Panc1 (cell line): ENCODE data around the gene OR52E6. TPM values are rescaled to one million over a fixed set of nuclear protein-coding genes. Genes with fewer than 3 reads are reported as not detected.

Experiments used
- ATAC-seq: fragments of 200-7000 bp; cut with Tn5 transposase; 2 replicates; pipeline ENCODE4 v1.9.1; 2020; ENCODE audit warnings: mild to moderate bottlenecking, moderate library complexity
- BruUV-seq: library from RNA; stranded (reverse); fragments of 400-500 nt; replicated peaks from 2 replicates; lab custom pipeline; 2021; lab: Mats Ljungman, UMichigan
- CTCF ChIA-PET: fragments of 300-600 bp; sonication (Branson Sonifier 250); formaldehyde crosslinking; loops from one replicate; lab custom pipeline; 2022; ENCODE audit warnings: antibody characterized with exemption; lab: Charles Lee
- POLR2A ChIA-PET: fragments of 300-600 bp; sonication (Branson Sonifier 250); formaldehyde crosslinking; loops from one replicate; lab custom pipeline; 2022; ENCODE audit warnings: antibody characterized with exemption; lab: Charles Lee
- DNase-seq: peaks from one replicate; pipeline ENCODE4 v3.0.0-alpha.2; 2010; ENCODE audit warnings: low read depth, low spot score
- H3K27ac ChIP-seq: 2 replicates; pipeline ENCODE4 v1.5.1; 2011; ENCODE audit warnings: mild to moderate bottlenecking, low read length, inconsistent platforms
- H3K27me3 ChIP-seq: fragments of 200-500 bp; sonication (Bioruptor generic); 2 replicates; pipeline ENCODE4 v1.6.0; 2014; ENCODE audit warnings: low read length, inconsistent platforms; ENCODE audit not compliant: control insufficient read depth, insufficient read depth
- H3K36me3 ChIP-seq: fragments of 200-500 bp; sonication (Bioruptor generic); 2 replicates; pipeline ENCODE4 v1.5.1; 2014; ENCODE audit warnings: inconsistent platforms, mild to moderate bottlenecking, low read length, moderate library complexity; ENCODE audit not compliant: control insufficient read depth, insufficient read depth
- H3K4me1 ChIP-seq: 2 replicates; pipeline ENCODE4 v1.5.1; 2011; ENCODE audit warnings: inconsistent platforms, mild to moderate bottlenecking, low read length, moderate library complexity; ENCODE audit not compliant: control insufficient read depth, insufficient read depth
- H3K4me3 ChIP-seq, 2 experiments: 2 replicates each; pipeline ENCODE4 v1.5.1; 2011 to 2012; ENCODE audit warnings: low read depth in 2 of 2, low read length in 2 of 2, mild to moderate bottlenecking in 2 of 2, inconsistent platforms in 1 of 2, moderate library complexity in 1 of 2
- H3K9me3 ChIP-seq: fragments of 200-500 bp; sonication (Bioruptor generic); 2 replicates; pipeline ENCODE4 v1.5.1; 2014; ENCODE audit warnings: low read depth, mild to moderate bottlenecking, inconsistent platforms, low read length, moderate library complexity; ENCODE audit not compliant: control insufficient read depth, insufficient read depth
- CTCF ChIP-seq: fragments of 450-650 bp; IDR thresholded peaks from 2 replicates; pipeline ENCODE4 v1.5.1; 2017; ENCODE audit warnings: mild to moderate bottlenecking
- POLR2AphosphoS5 ChIP-seq: IDR thresholded peaks from 2 replicates; pipeline ENCODE4 v1.6.1; 2012; ENCODE audit warnings: mild to moderate bottlenecking, low read depth, low read length, moderate library complexity
- REST ChIP-seq, 2 experiments: IDR thresholded peaks; 2 replicates each; pipeline ENCODE4 v1.6.1; 2011 to 2012; ENCODE audit warnings: low read depth in 2 of 2, control low read depth in 1 of 2, low read length in 1 of 2, mild to moderate bottlenecking in 1 of 2, moderate library complexity in 1 of 2; ENCODE audit not compliant: insufficient read depth in 1 of 2
- SIN3A ChIP-seq: IDR thresholded peaks from 2 replicates; pipeline ENCODE4 v1.6.1; 2012; ENCODE audit warnings: low read depth, mild to moderate bottlenecking, low read length, moderate library complexity, borderline replicate concordance; ENCODE audit not compliant: insufficient read depth
- TCF7L2 ChIP-seq: IDR thresholded peaks from 2 replicates; pipeline ENCODE4 v1.6.1; 2011; ENCODE audit warnings: mild to moderate bottlenecking, low read depth, low read length, inconsistent platforms
- in situ Hi-C: cut with HindIII; loops from 2 replicates; pipeline ENCODE4 v1.10.0; 2016; ENCODE audit warnings: low sequenced_read_pairs, low pct_unique_long_range_greater_than_20kb
- intact Hi-C: fragments of 100-400 bp; cut with micrococcal nuclease; formaldehyde crosslinking; loops from one replicate; pipeline ENCODE4 v1.10.0; 2022; ENCODE audit not compliant: unreplicated experiment
- total RNA-seq: library from RNA; stranded (reverse); gene quantifications from one replicate; pipeline ENCODE4 v1.2.1, GENCODE V29; 2021; ENCODE audit not compliant: unreplicated experiment

Gene OR52E6
- total RNA-seq, 1 experiment from 2014 or later = not detected

- intact Hi-C loops = no loop called here
- no peaks in the 10 kb centered on the region for H3K4me1 ChIP-seq
- TF ChIP-seq TCF7L2 (no peak), SIN3A (no peak), POLR2AphosphoS5 (no peak), CTCF (no peak), REST (IDR thresholded peaks at IDR 0.05; ENCODE audit: insufficient read depth in 1 of 2, low read depth in 2 of 2, low read length in 1 of 2) (no peak)
- in situ Hi-C loops = no loop called here
- peaks cover 2% of the 10 kb centered on the region; the same call in 1 of the 2 replicates for H3K27me3 ChIP-seq
- ATAC-seq (no peak), DNase-seq (no peak)
- no peaks in the 10 kb centered on the region for H3K9me3 ChIP-seq
- no peak overlapping the region for H3K27ac ChIP-seq
- ChIA-PET POLR2A (interaction anchor here (0.6 kb wide), 1 partner anchor 760 kb away, joined by 5 read pairs; no protein-coding TSS in a partner anchor), CTCF (no interaction called here)
- no peak overlapping the region for H3K4me3 ChIP-seq
- no TSS peak for BruUV-seq
- H3K36me3 ChIP-seq = no peaks in the 10 kb centered on the region
These were observed 6.0 kb upstream of the OR52E6 start for GRCh38 chr11:5847711-5848110.

GRCh38 chr11:5846701-5847100, 5.0 kb upstream of the OR52E6 start:
- BruUV-seq = no TSS peak
- Histone ChIP-seq H3K27ac (no peak overlapping the region), H3K4me3 (no peak overlapping the region), H3K27me3 (peaks cover 2% of the 10 kb centered on the region; the same call in 1 of the 2 replicates), H3K36me3 (no peaks in the 10 kb centered on the region), H3K4me1 (no peaks in the 10 kb centered on the region), H3K9me3 (no peaks in the 10 kb centered on the region)
- TF ChIP-seq TCF7L2 (no peak), REST (IDR thresholded peaks at IDR 0.05; ENCODE audit: insufficient read depth in 1 of 2, low read depth in 2 of 2, low read length in 1 of 2) (no peak), CTCF (no peak), SIN3A (no peak), POLR2AphosphoS5 (no peak)
- intact Hi-C loops (no loop called here), in situ Hi-C loops (no loop called here)
- ChIA-PET CTCF (no interaction called here), POLR2A (no interaction called here)
- DNase-seq (no peak), ATAC-seq (no peak)
